ENCODE measurements around the gene BEST2. TPM values are rescaled to one million over a fixed set of nuclear protein-coding genes. Genes with fewer than 3 reads are reported as not detected.

The BEST2 gene
- total and polyA plus RNA-seq, 2 of the 4 experiments (the other 2 are of a cell fraction) = not detected

DNA sequence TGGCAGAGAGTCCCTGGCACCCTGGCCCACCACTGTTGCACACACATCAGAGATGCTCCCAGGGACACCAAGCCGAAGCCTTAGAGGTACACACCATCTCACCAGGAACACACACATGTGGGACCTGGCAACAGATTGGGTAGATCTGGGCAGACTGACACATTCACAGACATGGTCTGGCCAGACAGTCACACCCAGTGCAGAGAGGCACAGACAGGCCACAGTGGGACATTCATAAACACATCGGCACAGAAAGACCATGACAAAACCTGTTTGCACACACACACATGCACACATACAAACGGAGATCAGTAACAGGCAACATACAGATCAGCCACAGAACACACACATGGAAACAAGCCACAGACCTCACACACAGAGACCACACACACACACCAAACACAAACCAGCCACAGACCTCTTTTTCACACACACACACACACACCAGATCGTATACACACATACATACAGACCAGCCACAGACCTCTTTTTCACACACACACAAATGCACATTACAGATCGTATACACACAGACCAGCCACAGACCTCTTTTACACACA is 33.4 kb downstream of the BEST2 start:
- H3K36me3 ChIP-seq (ENCODE audit: control insufficient read depth, insufficient read depth, low read length) = no peaks in the 10 kb centered on the region
- peaks cover 46% of the 10 kb centered on the region for H3K4me1 ChIP-seq (ENCODE audit: control insufficient read depth, insufficient read depth, low read length)
- H2BK20ac ChIP-seq (ENCODE audit: low read depth, low read length) = peak overlapping the region; percentile 62
- H4K20me1 ChIP-seq (ENCODE audit: insufficient read depth, low read length) = peaks cover 3% of the 10 kb centered on the region; the same call in 1 of the 2 replicates
- no peak overlapping the region for H3K56ac ChIP-seq (ENCODE audit: extremely low read depth, insufficient read depth, low read length)
- peak overlapping the region; percentile 77; the same call in 1 of the 2 replicates for H4K5ac ChIP-seq (ENCODE audit: low read depth, low read length)
- peak overlapping the region; percentile 45; the same call in 1 of the 2 replicates for H3K14ac ChIP-seq (replicated peaks; ENCODE audit: low read depth, low read length)
- H3K4ac ChIP-seq (ENCODE audit: low read depth, low read length) = peak overlapping the region; percentile 80
- peak overlapping the region; percentile 97 for H2AK5ac ChIP-seq (ENCODE audit: low read depth, low read length)
- H3K4me3 ChIP-seq (ENCODE audit: insufficient read depth, low read depth, low read length) = no peak overlapping the region
- H2BK120ac ChIP-seq (ENCODE audit: low read depth, low read length) = peak overlapping the region; percentile 88
- no peaks in the 10 kb centered on the region for H3K27me3 ChIP-seq (ENCODE audit: control insufficient read depth, insufficient read depth, low read length)
- peak overlapping the region; percentile 3 to 79; a peak in 3 of 4 replicates for H4K8ac ChIP-seq (ENCODE audit: low read depth in 2 of 2, low read length in 2 of 2)
- H3K27ac ChIP-seq (ENCODE audit: insufficient read depth, low read length) = peak overlapping the region; percentile 13; the same call in 1 of the 2 replicates
- in situ Hi-C loops (cut with MboI; ENCODE audit: low sequenced_read_pairs) (loop anchor here (25.0 kb wide), 1 partner anchor 1052 kb away; no protein-coding TSS in a partner anchor), intact Hi-C loops (cut with micrococcal nuclease) (no loop called here), dilution Hi-C loops (cut with HindIII; ENCODE audit: low sequenced_read_pairs, unreplicated experiment) (no loop called here)
- peak; percentile 26 for DNase-seq
- peak overlapping the region; percentile 1; the same call in 1 of the 2 replicates for H3K18ac ChIP-seq (ENCODE audit: low read depth, low read length)
- ChIA-PET POLR2A (ENCODE audit: unreplicated experiment) (no interaction called here), CTCF (no interaction called here)
- peak overlapping the region; percentile 40 for H4K91ac ChIP-seq (ENCODE audit: insufficient read depth, low read depth, low read length)
- TF ChIP-seq BHLHE40 (IDR thresholded peaks at IDR 0.05; ENCODE audit: low read depth, low read length) = no peak
- no peak overlapping the region for H3K9ac ChIP-seq (ENCODE audit: low read depth, low read length)
- 39% methylated on average over 5 of the region's 5 CpGs; no CpG with 5 or more reads in 1 of the 2 experiments for WGBS, 2 experiments (ENCODE audit: extremely low coverage in 2 of 2, insufficient read length in 1 of 2)
- peak overlapping the region; percentile 48 for H3K23ac ChIP-seq (ENCODE audit: low read depth, low read length)
- no peak overlapping the region for H3K4me2 ChIP-seq (ENCODE audit: low read depth, low read length)
- peaks cover 25% of the 10 kb centered on the region for H3K9me1 ChIP-seq (ENCODE audit: insufficient read depth, low read length)
- H2BK15ac ChIP-seq (ENCODE audit: low read depth, low read length) = peak overlapping the region; percentile 22; the same call in 2 of the 3 replicates
- H3K9me3 ChIP-seq (ENCODE audit: control insufficient read depth, insufficient read depth, low read length) = no peaks in the 10 kb centered on the region
- ATAC-seq (ENCODE audit: low read depth) = no peak
- no TSS peak for BruUV-seq (replicated peaks)
- peaks cover 0 to 32% of the 10 kb centered on the region in 2 experiments; a peak in 2 of 4 replicates for H3K79me1 ChIP-seq (ENCODE audit: low read depth in 1 of 2, low read length in 2 of 2)
- peak overlapping the region; percentile 81 for H2AK9ac ChIP-seq (replicated peaks; ENCODE audit: low read depth, low read length, poor library complexity)
- peak overlapping the region; percentile 86 for H2AFZ ChIP-seq (replicated peaks; ENCODE audit: low read length, poor library complexity)
- H2BK5ac ChIP-seq (ENCODE audit: low read depth, low read length, poor library complexity, severe bottlenecking) = peak overlapping the region; percentile 95
